ENCODE results near the gene DMRTC2.

DMRTC2 gene

DNA sequence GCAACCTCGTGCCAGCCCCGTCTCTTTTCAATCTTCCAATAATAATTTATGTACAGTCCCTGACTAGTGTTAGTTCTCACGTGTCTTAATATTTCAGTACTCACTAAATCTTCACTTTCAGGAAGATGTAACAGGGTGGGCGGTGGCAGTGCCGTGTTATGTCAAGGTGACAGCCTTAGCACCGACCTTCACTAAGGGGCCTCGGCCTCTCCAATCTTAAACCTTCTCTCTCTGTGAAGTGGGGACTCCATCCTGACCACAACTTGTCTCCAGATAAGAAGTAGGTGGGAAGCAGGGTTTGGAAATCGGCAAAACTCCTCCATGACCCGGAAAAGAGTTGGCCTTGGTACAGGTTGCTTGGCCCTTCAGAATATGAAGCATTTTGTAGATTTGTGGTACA, 17.0 kb downstream of the DMRTC2 start:
- TF ChIP-seq, protein P1, sequence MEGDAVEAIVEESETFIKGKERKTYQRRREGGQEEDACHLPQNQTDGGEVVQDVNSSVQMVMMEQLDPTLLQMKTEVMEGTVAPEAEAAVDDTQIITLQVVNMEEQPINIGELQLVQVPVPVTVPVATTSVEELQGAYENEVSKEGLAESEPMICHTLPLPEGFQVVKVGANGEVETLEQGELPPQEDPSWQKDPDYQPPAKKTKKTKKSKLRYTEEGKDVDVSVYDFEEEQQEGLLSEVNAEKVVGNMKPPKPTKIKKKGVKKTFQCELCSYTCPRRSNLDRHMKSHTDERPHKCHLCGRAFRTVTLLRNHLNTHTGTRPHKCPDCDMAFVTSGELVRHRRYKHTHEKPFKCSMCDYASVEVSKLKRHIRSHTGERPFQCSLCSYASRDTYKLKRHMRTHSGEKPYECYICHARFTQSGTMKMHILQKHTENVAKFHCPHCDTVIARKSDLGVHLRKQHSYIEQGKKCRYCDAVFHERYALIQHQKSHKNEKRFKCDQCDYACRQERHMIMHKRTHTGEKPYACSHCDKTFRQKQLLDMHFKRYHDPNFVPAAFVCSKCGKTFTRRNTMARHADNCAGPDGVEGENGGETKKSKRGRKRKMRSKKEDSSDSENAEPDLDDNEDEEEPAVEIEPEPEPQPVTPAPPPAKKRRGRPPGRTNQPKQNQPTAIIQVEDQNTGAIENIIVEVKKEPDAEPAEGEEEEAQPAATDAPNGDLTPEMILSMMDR (IDR thresholded peaks at IDR 0.05; ENCODE audit: low read length, missing control alignments) = no peak
- H3K4me3 ChIP-seq (replicated peaks; ENCODE audit: low read depth, low read length) = peak overlapping the region; percentile 98
- no peak for DNase-seq (ENCODE audit: low read depth)

DNA sequence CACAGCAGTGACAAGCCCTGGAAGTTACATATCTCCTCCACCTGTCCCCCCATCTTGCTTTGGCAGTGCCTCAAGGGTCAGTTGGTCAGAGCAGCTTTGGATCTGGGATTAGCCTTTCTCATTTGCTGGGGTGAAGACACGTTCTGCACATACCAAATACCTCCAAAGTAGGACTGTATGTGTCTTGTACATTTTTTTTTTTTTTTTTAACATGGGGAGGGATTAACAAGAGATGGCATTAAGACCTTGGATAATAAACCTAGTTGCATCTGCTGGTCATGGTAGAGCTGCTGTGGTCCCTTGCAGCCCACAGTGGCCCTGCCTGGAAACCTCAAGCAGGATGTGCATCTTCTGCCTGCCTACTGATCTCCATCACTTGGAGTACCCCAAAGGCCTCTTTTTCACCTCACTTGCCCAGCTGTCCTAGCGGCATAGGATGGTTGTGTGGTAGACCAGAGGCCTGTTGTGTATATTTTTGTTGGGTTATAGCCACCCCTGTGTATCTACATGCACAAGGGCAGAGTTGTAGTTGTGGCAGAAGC, 17.7 kb downstream of the DMRTC2 start:
- TF ChIP-seq, protein P1 (IDR thresholded peaks at IDR 0.05; ENCODE audit: low read length, missing control alignments) = no peak
- peak overlapping the region; percentile 98 for H3K4me3 ChIP-seq (replicated peaks; ENCODE audit: low read depth, low read length)
- no peak for DNase-seq (ENCODE audit: low read depth)

DNA sequence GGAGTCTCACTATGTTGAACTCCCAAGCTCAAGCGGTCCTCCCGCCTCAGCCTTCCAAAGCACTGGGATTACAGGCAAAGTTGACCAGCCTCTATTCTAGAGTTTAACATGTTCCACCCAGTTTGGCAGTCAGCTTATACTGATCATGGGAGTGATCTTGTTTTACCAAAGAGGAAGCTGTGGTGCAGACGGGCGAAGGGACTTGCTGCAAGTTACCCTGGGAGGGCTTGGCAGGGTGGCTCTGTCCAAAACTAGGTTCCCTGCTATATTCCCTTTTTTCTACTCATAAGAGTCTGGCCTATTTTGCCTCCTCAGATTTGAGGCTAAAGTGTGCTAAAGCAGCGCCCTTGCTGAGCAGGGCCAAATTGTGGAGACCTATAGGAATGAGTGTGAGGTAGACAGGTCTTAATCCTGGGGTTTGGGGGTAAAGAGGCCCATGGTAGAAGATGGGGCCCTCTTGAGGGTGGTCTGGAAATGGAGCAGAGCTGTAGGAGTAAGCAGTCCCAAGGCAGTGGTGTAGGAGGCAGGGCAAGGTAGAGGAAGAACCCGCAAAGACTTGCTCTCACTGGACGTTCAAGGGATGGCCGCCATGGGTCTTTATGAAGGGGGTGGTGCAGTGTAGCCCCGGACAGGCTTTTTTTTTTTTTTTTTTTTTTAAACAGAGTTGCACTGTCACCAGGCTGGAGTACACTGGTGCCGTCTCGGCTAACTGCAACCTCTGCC, 18.5 kb downstream of the DMRTC2 start:
- TF ChIP-seq, protein P1 (IDR thresholded peaks at IDR 0.05; ENCODE audit: low read length, missing control alignments) = no peak
- no peak for DNase-seq (ENCODE audit: low read depth)
- H3K4me3 ChIP-seq (replicated peaks; ENCODE audit: low read depth, low read length) = no peak overlapping the region

DNA sequence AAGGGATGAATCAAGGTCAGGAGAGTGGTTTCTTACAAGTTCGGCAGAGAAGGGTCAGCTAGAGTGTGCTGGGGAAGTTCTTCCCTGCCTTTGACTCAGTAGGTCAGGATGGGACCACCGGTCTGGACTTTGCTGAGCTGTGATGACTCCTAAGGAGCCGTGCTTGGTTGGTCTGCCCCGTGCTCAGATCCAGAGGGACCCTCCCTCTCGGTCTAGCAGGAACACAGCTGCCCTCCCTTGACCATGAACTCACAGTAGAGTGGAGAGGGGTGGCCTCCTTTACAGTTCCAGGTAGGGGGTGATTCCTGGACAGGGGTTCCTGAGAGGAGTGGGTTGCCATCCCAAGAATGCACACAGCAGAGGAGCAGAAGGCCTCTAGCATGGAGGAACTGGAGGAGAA, 19.5 kb downstream of the DMRTC2 start:
- no peak overlapping the region for H3K4me3 ChIP-seq (replicated peaks; ENCODE audit: low read depth, low read length)
- DNase-seq (ENCODE audit: low read depth) = no peak
- TF ChIP-seq, protein P1 (IDR thresholded peaks at IDR 0.05; ENCODE audit: low read length, missing control alignments) = no peak

- no peak for DNase-seq (ENCODE audit: low read depth)
- H3K4me3 ChIP-seq (replicated peaks; ENCODE audit: low read depth, low read length) = no peak overlapping the region
- TF ChIP-seq, protein P1 (IDR thresholded peaks at IDR 0.05; ENCODE audit: low read length, missing control alignments) = no peak
These were observed 21.4 kb downstream of the DMRTC2 start for GRCh38 chr19:41866284-41866683.

DNA sequence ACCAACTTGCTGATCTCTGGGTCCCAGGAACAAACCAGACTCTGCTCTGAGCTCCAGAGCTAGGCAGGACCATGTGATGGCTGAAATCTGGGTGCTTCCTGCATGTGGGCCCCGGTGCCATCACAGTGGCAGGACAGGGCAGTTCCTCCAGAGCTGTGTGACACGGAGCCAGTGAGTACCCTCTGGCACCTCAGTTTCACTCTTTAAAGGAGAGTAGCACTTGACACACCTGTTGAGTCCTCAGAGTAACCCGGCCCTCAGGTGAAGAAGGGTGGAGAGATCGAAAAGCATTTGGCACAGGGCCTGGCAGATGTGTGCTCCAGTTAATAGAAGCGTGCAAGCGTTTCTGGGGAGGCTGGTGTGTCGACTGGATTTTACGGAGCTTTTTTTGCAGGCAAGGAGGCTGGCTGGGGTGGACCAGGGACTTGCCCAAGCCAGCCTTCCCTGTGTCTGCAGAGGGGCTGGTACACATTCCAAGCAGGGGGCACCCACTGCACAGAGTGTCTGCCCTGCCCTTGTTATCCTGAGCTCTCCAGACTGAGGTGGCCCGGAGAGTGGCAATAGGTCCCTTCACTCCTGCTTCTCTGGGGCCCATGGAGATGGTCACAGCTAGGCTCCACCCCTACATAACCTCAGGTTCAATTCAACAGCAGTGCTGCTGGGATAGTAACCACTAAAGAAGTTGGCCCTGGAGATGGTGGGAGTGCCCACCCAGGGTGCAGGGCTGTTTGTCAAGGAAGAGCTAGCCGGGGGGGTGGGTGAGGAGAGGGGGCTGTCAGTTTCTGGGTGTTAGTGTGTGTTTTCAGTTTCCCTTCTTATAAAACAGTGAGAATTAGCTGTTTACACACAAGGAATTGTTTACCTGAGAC, 23.5 kb downstream of the DMRTC2 start:
- no peak for DNase-seq (ENCODE audit: low read depth)
- TF ChIP-seq, protein P1 (IDR thresholded peaks at IDR 0.05; ENCODE audit: low read length, missing control alignments) = no peak
- H3K4me3 ChIP-seq (replicated peaks; ENCODE audit: low read depth, low read length) = no peak overlapping the region

All from fibroblast of pulmonary artery (primary cell).